ENCODE measurements around the gene TUBGCP3.

Gene TUBGCP3

DNA sequence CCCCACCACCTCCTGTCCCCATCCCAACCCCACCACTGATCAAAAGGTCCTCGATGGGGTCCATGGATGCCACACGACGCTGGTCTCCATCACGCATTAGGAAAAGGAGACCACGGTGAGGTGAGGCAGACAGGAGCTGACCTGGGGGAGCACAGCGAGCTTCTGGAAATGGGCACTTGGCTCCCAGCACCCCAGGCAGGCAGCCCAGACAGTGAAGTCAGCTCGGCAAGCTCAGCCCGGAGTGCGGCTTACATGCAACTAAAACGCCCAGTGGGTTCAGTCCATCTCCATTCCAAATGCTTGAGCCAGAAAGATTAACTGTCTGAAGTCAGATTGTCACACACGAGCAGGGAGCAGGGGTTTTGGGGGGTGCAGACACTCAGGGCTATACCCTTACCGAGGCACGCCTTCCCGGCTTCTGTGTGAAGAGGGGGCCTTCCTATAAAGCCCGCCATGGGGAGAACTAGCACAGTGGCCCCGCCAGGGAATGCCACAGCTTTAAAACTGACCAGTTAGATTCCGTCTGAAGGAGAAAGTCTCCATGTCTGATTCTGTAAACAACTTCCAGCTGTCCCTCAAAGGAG lies 132.4 kb downstream of the TUBGCP3 start:
- DNase-seq (ENCODE audit: low read depth in 1 of 2, low spot score in 1 of 2), result no peak
- in situ Hi-C loops (cut with HindIII; ENCODE audit: low pct_unique_long_range_greater_than_20kb, low sequenced_read_pairs), result no loop called here
- no peak for TF ChIP-seq JUND (IDR thresholded peaks at IDR 0.05; ENCODE audit: low read depth)

DNA sequence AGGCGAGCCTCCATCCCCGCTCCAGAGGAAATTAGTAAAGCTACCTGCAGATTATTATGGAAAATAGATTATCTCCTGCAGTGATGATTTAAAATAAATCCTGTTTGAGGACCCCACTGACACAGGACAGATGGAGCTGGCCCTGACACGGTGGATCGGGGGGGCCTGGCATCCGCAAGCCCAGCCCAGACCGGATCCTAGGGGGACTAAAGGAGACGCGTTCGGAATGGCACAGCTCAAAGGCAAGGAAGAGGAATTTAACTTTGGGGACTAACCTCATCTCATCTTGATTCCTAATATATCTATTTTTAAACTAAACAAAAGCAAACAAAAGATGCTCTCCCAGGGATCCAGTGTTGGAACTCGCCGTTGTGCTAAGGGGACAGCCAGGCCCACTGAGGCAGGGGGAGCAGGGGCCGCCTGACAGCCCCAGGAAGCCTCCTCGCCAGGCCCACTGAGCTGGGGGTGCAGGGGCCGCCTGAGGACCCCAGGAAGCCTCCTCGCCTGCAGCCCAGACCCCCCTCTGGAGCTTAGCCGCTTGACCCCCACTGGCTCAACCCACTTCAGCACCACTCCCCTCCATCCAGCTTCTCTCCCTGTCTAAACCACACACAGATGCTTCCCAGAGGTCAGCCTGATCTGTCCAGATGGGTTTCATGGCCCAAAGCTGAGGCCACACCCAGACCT lies 133.2 kb downstream of the TUBGCP3 start:
- in situ Hi-C loops (cut with HindIII; ENCODE audit: low pct_unique_long_range_greater_than_20kb, low sequenced_read_pairs), result no loop called here
- DNase-seq (ENCODE audit: low read depth in 1 of 2, low spot score in 1 of 2), result no peak
- TF ChIP-seq JUND (IDR thresholded peaks at IDR 0.05; ENCODE audit: low read depth), result no peak

DNA sequence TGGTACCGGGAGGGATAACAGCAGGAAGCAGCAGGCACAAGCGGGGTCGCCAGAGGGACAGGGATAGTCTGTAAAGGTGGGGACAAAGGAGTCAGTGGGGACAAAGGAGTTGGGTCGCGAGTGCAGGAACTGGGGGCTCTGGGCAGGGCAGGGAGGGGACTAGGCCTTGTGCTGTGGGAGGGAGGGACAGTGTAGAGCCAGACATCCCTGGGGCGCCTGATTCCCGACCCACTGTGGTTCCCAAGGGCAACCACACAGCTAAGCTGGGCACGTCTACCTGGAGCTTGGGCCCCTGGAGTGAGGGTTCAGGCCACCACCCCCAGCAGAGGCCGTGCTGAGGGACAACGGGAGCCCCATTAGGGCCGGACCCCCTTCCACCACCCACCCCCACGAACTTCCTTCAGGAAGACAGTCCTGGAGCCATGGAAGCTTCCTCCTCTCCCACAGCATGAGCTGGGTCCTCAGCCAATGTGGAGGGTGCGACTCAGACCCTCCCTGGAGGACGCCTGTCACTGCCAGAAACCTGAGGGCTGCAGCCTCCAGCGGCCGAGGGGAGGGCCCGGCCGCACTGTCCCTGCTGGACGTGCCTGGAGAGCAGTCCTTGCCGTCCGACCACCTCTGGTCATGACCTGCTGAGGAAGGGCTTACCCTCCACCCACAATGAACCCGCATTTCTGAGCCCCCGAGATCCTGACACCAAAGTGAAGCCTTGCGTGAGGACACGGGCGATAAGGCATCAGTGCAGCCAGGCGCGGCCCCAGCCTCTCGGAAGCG lies 133.9 kb downstream of the TUBGCP3 start:
- TF ChIP-seq JUND (IDR thresholded peaks at IDR 0.05; ENCODE audit: low read depth), result no peak
- in situ Hi-C loops (cut with HindIII; ENCODE audit: low pct_unique_long_range_greater_than_20kb, low sequenced_read_pairs), result no loop called here
- DNase-seq (ENCODE audit: low read depth in 1 of 2, low spot score in 1 of 2), result no peak

DNA sequence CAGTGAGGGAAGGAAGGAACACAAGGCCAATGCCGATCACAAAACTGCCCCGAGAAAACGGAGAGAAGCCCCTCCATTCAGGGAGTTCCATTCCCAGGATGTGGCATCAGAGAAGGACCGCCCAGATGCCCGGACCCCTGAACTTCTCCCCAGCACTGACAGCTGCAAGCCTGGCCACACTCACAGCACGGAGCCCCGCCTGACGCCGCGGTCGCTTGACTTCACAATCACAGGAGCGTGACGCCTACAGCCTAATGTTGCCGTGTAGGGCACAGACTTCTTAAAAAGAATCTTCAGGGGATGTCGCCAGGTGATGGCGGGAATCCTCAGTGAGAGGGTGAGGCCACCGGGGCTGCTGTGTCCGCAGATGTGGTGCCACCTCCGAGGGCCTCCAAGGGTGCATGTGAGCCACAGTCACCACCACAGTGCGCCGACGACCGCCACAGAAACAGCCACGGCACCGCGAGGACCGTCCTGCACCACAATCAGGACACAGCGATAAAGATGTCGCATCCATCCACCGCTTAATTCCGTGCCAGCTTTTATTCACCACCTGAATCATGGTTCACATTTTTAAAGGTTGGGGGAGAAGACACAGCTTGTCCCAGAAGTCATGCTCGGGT lies 134.6 kb downstream of the TUBGCP3 start:
- no peak for TF ChIP-seq JUND (IDR thresholded peaks at IDR 0.05; ENCODE audit: low read depth)
- no peak for DNase-seq (ENCODE audit: low read depth in 1 of 2, low spot score in 1 of 2)
- in situ Hi-C loops (cut with HindIII; ENCODE audit: low pct_unique_long_range_greater_than_20kb, low sequenced_read_pairs), result no loop called here

DNA sequence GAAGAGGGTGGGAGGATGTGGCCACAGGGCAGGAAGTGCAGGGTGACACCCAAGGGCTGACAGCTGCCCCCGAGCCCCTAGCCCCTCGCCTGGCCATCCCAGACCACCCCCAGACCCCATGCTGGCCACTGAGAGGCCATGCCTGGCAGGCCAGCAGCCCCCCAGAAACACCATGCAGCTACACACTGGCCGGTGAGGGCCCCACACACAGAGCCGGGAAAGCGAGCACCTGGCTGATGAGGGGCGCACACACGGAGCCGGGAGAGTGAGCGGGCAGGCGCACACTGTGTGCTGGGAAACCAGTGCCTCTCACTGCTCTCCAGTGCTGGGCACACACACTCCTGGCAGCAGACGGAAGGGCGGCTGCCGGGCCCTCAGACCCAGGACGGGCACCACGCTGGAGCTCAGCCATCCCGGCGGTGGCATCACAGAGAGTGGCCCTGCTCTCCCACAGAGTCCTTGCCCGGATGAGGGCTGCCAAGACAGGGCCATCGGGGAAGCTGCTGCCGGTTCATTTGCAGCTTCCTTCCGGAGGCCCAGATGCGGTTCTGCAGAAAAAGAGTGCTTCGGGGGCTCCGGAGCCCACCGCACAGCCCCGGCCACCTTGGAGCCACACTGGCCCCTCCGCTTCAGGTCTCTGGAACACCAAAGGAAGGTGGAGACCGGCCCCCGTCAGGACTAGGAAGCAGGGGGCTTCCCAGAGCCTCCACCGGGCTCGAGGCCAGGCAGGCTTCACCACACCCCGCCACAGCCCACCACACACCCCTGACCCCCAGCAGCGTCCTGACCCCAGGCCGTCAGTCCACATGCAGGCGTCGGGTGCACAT lies 135.4 kb downstream of the TUBGCP3 start:
- no peak for TF ChIP-seq JUND (IDR thresholded peaks at IDR 0.05; ENCODE audit: low read depth)
- in situ Hi-C loops (cut with HindIII; ENCODE audit: low pct_unique_long_range_greater_than_20kb, low sequenced_read_pairs), result no loop called here
- DNase-seq (ENCODE audit: low read depth in 1 of 2, low spot score in 1 of 2), result no peak

DNA sequence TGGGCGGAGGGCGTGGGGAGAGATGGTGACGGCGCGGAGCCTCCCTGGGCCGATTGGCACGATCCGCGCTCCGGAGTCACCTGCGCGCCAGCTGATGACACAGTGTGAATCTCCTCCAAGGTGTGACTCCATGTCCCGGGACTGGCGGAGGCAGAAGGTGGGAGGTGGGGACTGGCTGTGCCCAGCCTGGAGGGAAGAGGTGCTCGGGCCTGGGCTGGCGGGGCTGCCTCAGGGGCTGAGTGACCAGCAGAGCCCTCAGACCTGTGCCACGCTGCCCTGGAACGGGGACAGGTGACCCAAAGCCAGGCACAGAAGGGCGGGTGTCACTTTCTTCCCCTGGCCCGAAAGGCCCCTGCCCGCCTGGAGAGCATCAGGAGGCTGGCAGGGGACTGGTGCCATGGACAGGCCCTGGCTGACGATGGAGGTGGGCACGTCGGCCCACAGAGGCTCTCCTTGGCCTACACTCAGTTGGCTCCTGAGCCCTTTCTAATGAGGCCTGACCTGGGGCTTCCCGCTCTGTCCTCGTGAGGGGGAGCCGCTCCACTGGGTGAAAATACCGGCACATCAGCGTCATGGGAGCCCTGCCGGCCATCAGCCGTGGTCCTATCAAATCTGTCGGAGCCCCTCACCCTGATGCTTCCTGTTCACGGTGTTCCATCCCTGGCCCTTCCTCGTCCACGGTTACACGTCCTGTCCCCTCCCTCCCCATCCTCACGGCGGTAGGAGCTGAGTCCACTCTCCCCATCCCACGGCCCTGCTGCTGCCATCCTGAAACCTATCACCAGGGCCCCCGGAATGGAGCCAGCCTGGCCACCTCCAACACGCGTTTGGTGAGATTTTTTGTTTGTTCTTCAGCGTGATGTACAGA lies 136.2 kb downstream of the TUBGCP3 start:
- no peak for TF ChIP-seq JUND (IDR thresholded peaks at IDR 0.05; ENCODE audit: low read depth)
- in situ Hi-C loops (cut with HindIII; ENCODE audit: low pct_unique_long_range_greater_than_20kb, low sequenced_read_pairs), result no loop called here
- DNase-seq (ENCODE audit: low read depth in 1 of 2, low spot score in 1 of 2), result no peak

DNA sequence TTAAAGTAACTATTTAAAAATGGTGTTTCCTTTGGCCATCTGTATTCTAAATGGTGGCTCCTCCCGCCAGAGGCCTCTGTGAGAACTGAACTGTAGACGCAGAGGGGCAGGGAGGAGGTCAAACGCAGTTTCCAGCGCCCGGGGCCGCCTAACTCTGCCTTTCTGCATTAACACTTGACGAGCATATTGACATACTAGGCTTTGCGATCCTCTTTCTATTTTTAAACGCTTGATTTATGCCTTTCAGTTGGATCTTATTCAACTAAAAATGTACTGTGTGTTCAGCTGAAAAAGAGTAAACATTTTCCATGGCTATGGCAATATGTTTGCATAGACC lies 137.1 kb downstream of the TUBGCP3 start:
- no peak for DNase-seq (ENCODE audit: low read depth in 1 of 2, low spot score in 1 of 2)
- TF ChIP-seq JUND (IDR thresholded peaks at IDR 0.05; ENCODE audit: low read depth), result no peak
- in situ Hi-C loops (cut with HindIII; ENCODE audit: low pct_unique_long_range_greater_than_20kb, low sequenced_read_pairs), result no loop called here

DNA sequence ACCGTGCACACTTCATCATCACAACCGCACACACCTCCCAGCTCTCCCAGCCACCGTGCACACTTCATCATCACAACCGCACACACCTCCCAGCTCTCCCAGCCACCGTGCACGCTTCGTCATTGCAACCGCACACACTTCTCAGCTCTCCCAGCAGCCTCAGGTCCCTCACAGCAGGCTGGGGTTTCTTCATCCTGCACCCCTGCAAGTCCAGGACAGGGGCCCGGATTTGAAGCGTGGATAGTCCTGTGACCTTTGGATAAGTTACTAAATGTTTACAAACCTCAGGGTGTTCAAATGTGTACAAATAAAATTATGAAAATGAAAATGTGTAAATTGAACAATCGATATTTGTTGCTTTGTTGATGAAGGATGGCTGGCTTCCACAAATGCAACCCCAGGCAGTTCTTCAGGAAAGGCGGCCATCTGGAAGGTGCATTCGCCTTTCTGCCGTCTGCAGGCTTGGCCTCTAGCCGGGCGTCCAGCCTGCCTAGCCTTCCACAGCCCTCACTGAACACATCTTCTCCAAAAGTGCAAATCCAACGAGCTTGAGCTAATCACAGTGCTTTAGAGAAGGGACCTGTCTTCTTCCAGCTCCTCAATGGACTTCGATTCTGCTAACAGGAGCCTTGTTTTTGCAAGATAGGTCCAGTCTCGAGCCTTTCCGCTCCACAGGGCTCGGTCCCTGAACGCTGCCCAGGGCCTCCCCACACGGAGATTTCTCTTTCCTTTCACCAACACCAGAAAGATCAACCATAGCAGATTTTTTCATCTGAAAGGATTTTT lies 137.6 kb downstream of the TUBGCP3 start:
- in situ Hi-C loops (cut with HindIII; ENCODE audit: low pct_unique_long_range_greater_than_20kb, low sequenced_read_pairs), result no loop called here
- no peak for DNase-seq (ENCODE audit: low read depth in 1 of 2, low spot score in 1 of 2)
- TF ChIP-seq JUND (IDR thresholded peaks at IDR 0.05; ENCODE audit: low read depth), result no peak

DNA sequence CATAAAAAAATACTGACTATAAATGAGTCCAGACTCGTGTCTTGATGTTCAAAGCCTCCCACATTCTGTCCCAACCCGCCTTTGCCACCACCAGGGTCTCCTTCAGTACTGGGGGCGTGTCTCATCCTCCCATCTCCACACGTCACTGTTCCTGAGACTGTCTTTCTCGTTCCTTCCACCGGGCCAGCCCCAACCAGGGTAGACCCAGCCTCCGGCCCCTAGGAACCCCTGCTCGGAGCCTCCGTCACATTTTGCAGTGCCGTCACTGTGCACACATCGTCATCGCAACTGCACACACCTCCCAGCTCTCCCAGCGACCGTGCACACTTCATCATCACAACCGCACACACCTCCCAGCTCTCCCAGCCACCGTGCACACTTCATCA lies 138.4 kb downstream of the TUBGCP3 start:
- in situ Hi-C loops (cut with HindIII; ENCODE audit: low pct_unique_long_range_greater_than_20kb, low sequenced_read_pairs), result no loop called here
- TF ChIP-seq JUND (IDR thresholded peaks at IDR 0.05; ENCODE audit: low read depth), result no peak
- no peak for DNase-seq (ENCODE audit: low read depth in 1 of 2, low spot score in 1 of 2)

DNA sequence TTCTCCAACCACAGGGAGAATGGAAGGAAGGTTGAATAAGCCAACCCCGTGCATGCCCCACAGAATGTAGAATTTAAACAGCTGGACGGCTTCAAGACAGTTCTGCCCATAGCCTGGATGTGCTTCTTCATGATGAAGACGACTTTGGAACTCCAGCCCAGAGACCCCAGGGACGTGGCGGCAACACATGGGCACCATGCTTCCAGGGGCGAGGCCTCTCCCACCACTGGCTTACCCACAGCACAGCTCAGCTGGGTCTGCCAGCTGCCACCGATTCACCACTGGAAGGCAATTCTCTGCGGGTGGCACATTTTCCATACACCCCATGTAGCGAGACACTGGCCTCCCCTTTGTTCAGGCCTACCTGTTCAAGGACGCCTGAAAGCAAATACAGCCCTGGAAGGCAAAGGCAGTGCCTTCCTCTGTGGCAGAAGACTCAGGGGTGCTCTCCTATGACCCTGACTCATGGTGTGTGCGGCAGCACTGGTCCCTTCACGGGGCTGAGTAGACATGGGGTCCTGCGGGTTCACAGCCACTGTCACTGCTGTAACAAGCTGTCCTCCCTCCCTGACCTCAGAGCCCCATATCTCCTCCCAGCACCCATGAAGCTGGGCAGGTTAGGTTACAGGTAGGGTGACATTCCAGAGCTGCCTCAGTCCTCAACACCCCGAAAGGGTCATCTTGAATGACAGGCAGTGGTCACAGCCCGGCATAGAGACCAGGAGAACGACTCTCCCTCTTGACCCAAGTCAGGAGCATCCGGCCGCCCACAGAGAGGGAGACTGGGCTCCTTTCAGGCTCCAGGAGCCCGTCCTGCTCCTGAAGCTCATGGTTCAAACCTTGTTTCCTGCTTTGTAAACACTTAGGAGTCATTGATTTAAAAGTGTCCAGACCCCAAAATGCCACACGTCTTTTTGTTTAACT lies 139.1 kb downstream of the TUBGCP3 start:
- TF ChIP-seq JUND (IDR thresholded peaks at IDR 0.05; ENCODE audit: low read depth), result no peak
- DNase-seq (ENCODE audit: low read depth in 1 of 2, low spot score in 1 of 2), result peak in 1 of 2 experiments; percentile 40
- in situ Hi-C loops (cut with HindIII; ENCODE audit: low pct_unique_long_range_greater_than_20kb, low sequenced_read_pairs), result no loop called here
